BJ (cell line): ENCODE data around the gene FRMD4A. TPM values are rescaled to one million over a fixed set of nuclear protein-coding genes. Genes with fewer than 3 reads are reported as not detected.
"Not testable (repeated sequence)": the region's sequence is repeated elsewhere in the genome, so short reads cannot be mapped to it uniquely, and the experiment has no call there.

Source experiments
- CTCF ChIA-PET: fragments of 350-600 bp; formaldehyde crosslinking; extraction: SDS; loops from one replicate; lab custom pipeline; 2021; ENCODE audit warnings: antibody characterized with exemption, inconsistent platforms; lab: Yijun Ruan, JAX
- POLR2A ChIA-PET: fragments of 300-600 bp; sonication (Branson Sonifier 250); formaldehyde crosslinking; extraction: SDS; loops from one replicate; lab custom pipeline; 2021; ENCODE audit warnings: antibody characterized with exemption; lab: Charles Lee
- DNase-seq: peaks from one replicate; pipeline ENCODE4 v3.0.0-alpha.2; 2011; ENCODE audit warnings: low read depth
- H3K27me3 ChIP-seq: 2 replicates; pipeline ENCODE4 v1.6.0; 2011; ENCODE audit warnings: low read length; ENCODE audit not compliant: control insufficient read depth, insufficient read depth
- H3K36me3 ChIP-seq: 2 replicates; pipeline ENCODE4 v1.5.1; 2011; ENCODE audit warnings: low read length; ENCODE audit not compliant: control insufficient read depth, insufficient read depth
- H3K4me3 ChIP-seq: 2 replicates; pipeline ENCODE4 v1.5.1; 2011; ENCODE audit warnings: low read depth, mild to moderate bottlenecking, control low read depth, low read length
- CTCF ChIP-seq: IDR thresholded peaks from 2 replicates; pipeline ENCODE4 v1.5.1; 2011; ENCODE audit warnings: low read depth, mild to moderate bottlenecking, control low read depth, inconsistent platforms, low read length, moderate library complexity; ENCODE audit not compliant: insufficient read depth
- polyA plus RNA-seq: library from polyadenylated mRNA; depleted of rRNA; stranded (reverse); fragments of >200 nt; gene quantifications from 2 replicates; pipeline ENCODE4 v1.2.3, GENCODE V29; 2011

The FRMD4A gene
- polyA plus RNA-seq, 1 experiment = 31.6 TPM

GRCh38 chr10:13784067-13784466 lies 546.7 kb downstream of the FRMD4A start:
- H3K4me3 ChIP-seq = no peak overlapping the region
- no peak for DNase-seq
- H3K36me3 ChIP-seq = no peaks in the 10 kb centered on the region
- TF ChIP-seq CTCF = peak; percentile 54
- CTCF ChIA-PET = interaction anchor here (0.6 to 5.7 kb wide), 13 partner anchors 15 to 715 kb away, joined by 3 to 29 read pairs (median 4); no protein-coding TSS in a partner anchor
- POLR2A ChIA-PET = no interaction called here
- H3K27me3 ChIP-seq = no peaks in the 10 kb centered on the region

- POLR2A ChIA-PET = no interaction called here
- CTCF ChIA-PET = interaction anchor here (5.7 kb wide), 1 partner anchor 120 kb away, joined by 29 read pairs; no protein-coding TSS in a partner anchor
Measured at GRCh38 chr10:13779748-13780147, 551.0 kb downstream of the FRMD4A start.

GRCh38 chr10:13778693-13778960 lies 552.1 kb downstream of the FRMD4A start:
- DNase-seq, H3K4me3 ChIP-seq, H3K36me3 ChIP-seq, POLR2A ChIA-PET, CTCF ChIA-PET, H3K27me3 ChIP-seq: not testable (repeated sequence)

More at GRCh38 chr10:13779748-13780147, 551.0 kb downstream of the FRMD4A start:
- H3K4me3 ChIP-seq = no peak overlapping the region
- TF ChIP-seq CTCF = no peak
- no peaks in the 10 kb centered on the region; the same call in 1 of the 2 replicates for H3K36me3 ChIP-seq
- H3K27me3 ChIP-seq = no peaks in the 10 kb centered on the region
- DNase-seq = no peak

GRCh38 chr10:13776861-13777311 lies 553.8 kb downstream of the FRMD4A start:
- ChIA-PET CTCF (interaction anchor here (0.6 to 3.0 kb wide), 21 partner anchors 12 to 315 kb away, joined by 3 to 43 read pairs (median 4); no protein-coding TSS in a partner anchor), POLR2A (no interaction called here)
- Histone ChIP-seq H3K36me3 (no peaks in the 10 kb centered on the region; the same call in 1 of the 2 replicates), H3K27me3 (no peaks in the 10 kb centered on the region), H3K4me3 (no peak overlapping the region)
- peak; percentile 49 for DNase-seq
- TF ChIP-seq CTCF = no peak

GRCh38 chr10:13775786-13776775 lies 554.6 kb downstream of the FRMD4A start:
- TF ChIP-seq CTCF = no peak
- ChIA-PET CTCF (interaction anchor here (0.6 to 3.0 kb wide), 19 partner anchors 15 to 591 kb away, joined by 3 to 43 read pairs (median 3); no protein-coding TSS in a partner anchor), POLR2A (interaction anchor here (0.5 kb wide), 1 partner anchor 104 kb away, joined by 8 read pairs; no protein-coding TSS in a partner anchor)
- no peak overlapping the region for H3K4me3 ChIP-seq
- H3K27me3 ChIP-seq = no peaks in the 10 kb centered on the region
- DNase-seq = no peak
- H3K36me3 ChIP-seq = no peaks in the 10 kb centered on the region; the same call in 1 of the 2 replicates
